Mononuclear cell (primary cell): Measurements from ENCODE around the gene BICDL1. TPM values are rescaled to one million over a fixed set of nuclear protein-coding genes. Genes with fewer than 3 reads are reported as not detected.

Experiments
- H3K27me3 ChIP-seq: 2 replicates; pipeline ENCODE4 v1.6.0; 2011; ENCODE audit warnings: low read length, control low read depth; ENCODE audit not compliant: insufficient read depth
- H3K4me1 ChIP-seq: 2 replicates; pipeline ENCODE4 v1.5.1; 2011; ENCODE audit warnings: mild to moderate bottlenecking, low read length, control low read depth; ENCODE audit not compliant: insufficient read depth
- H3K4me3 ChIP-seq: 2 replicates; pipeline ENCODE4 v1.5.1; 2011; ENCODE audit warnings: mild to moderate bottlenecking, low read length, moderate library complexity
- H3K9me3 ChIP-seq: 2 replicates; pipeline ENCODE4 v1.5.1; 2011; ENCODE audit warnings: low read depth, mild to moderate bottlenecking, control low read depth, low read length
- total RNA-seq: library from RNA; depleted of rRNA; stranded (reverse); fragments of >200 nt; gene quantifications from one replicate; pipeline ENCODE4 v1.2.3, GENCODE V29; 2012

The BICDL1 gene
- total RNA-seq, 1 donor = 60.9 TPM

DNA sequence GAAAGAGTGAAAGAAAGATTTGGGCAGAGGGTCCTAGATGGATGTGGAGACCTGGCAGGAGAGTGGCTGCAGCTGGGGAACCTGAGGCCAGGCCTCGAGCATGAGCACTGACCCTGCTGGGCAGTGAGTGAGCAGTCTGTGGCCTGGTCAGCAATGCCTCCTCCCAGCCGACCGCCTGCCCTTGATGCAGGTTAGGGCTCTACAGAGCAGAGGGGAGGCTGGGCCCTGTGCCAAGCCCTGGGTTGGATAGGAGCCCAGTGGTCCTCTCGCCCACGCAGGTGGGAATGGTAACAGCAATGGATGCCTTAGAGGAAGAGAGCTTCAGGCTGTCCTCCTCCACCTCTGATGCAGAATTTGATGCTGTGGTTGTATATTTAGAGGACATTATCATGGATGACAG, 67.7 kb downstream of the BICDL1 start:
- Histone ChIP-seq H3K27me3 (no peaks in the 10 kb centered on the region), H3K9me3 (no peaks in the 10 kb centered on the region), H3K4me3 (no peak overlapping the region), H3K4me1 (no peaks in the 10 kb centered on the region)

DNA sequence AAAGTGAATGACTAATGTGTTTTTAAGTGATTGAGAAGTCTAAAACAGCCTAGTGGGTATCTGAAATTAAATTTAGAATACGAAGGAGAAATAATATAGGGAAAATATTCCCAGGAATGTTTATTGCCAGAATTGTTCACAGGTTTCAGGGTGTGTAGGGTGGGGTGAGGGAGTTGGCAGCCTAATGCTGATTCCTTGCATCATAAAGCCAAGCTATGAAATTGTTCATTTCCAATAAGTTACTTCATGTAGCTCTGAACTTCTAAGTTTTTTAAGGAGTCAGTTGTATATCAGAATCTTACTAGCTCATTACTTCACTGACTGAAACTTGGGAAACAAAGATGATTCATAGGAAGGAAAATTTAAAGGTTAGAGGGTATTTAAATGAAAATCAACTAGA, 71.2 kb downstream of the BICDL1 start:
- no peaks in the 10 kb centered on the region for H3K27me3 ChIP-seq
- no peak overlapping the region for H3K4me3 ChIP-seq
- H3K9me3 ChIP-seq = no peaks in the 10 kb centered on the region
- H3K4me1 ChIP-seq = no peaks in the 10 kb centered on the region

DNA sequence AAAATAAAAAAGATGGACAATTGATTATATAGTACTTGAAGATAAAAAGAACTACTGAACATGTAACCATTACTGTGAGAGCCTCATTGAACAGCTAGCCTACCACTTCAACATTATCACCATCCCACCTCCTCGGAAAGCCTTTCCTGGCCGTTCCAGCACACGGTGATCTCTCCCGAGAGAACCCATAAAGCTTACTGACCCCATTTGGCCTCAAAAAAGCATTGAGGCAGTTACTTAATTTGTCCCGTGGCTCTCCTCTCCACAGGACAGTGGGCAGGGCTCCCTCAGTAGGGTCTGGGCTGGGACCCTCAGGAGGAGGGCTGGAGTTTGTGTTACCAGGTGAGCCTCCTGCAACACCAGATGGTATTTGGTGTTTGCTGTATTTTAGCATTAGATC, 71.7 kb downstream of the BICDL1 start:
- H3K9me3 ChIP-seq = no peaks in the 10 kb centered on the region
- no peaks in the 10 kb centered on the region for H3K4me1 ChIP-seq
- no peak overlapping the region for H3K4me3 ChIP-seq
- no peaks in the 10 kb centered on the region for H3K27me3 ChIP-seq

DNA sequence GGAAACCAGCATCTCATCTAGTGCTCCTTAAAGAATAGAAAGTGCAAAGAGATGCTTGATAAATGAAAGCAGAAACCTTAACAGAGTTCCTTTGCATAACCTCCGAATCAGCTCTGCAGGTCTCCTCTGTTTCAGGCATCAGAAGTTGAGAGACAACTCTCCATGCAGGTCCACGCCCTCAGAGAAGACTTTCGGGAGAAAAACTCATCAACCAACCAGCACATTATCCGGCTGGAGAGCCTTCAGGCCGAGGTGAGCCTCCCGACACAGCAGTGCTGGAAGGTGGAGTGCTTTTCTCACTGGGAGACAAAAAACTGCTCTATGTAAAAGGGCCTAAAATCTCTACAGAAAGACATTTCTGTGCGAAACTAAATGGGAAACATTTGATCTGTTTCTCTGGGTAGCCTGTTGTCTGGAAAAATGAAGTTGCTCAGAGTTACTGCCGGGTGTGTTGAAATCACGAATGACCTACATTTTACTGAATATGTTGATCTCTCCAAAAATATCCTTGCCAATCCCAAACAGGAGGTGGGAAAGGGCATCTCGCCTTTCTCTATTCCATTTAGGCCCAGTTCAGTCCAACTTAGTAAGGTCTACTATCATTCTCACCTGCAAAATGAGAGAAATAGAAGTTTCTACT, 72.7 kb downstream of the BICDL1 start:
- Histone ChIP-seq H3K4me1 (no peaks in the 10 kb centered on the region), H3K27me3 (no peaks in the 10 kb centered on the region), H3K9me3 (no peaks in the 10 kb centered on the region), H3K4me3 (no peak overlapping the region)

DNA sequence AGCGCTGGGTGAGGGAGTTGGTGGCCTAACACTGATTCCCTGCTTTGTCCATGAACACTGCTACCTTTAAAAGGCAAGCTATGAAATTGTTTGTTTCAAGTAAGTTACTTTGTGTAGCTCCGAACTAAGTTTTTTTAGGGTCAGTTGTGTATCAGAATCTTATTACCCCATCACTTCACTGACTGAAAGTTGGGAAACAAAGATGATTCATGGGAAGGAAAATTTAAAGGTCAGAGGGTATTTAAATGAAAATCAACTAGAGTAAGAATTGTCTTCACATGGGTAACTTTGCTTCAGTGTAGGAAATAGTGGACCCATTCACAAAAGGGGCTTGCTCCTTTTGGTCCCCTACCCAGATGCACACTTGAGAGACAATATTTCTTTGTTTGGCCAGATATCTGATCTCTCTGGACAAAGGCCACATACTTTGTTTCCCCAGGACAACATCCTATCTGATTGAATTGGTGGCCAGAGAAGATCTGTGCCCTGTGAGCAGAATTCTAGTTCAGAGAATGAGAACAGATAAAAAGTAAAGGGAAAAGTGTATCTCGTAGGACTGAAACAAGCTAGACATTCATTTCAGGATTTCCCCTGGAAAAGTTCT, 74.0 kb downstream of the BICDL1 start:
- H3K9me3 ChIP-seq = no peaks in the 10 kb centered on the region
- H3K27me3 ChIP-seq = no peaks in the 10 kb centered on the region
- no peak overlapping the region for H3K4me3 ChIP-seq
- H3K4me1 ChIP-seq = no peaks in the 10 kb centered on the region

DNA sequence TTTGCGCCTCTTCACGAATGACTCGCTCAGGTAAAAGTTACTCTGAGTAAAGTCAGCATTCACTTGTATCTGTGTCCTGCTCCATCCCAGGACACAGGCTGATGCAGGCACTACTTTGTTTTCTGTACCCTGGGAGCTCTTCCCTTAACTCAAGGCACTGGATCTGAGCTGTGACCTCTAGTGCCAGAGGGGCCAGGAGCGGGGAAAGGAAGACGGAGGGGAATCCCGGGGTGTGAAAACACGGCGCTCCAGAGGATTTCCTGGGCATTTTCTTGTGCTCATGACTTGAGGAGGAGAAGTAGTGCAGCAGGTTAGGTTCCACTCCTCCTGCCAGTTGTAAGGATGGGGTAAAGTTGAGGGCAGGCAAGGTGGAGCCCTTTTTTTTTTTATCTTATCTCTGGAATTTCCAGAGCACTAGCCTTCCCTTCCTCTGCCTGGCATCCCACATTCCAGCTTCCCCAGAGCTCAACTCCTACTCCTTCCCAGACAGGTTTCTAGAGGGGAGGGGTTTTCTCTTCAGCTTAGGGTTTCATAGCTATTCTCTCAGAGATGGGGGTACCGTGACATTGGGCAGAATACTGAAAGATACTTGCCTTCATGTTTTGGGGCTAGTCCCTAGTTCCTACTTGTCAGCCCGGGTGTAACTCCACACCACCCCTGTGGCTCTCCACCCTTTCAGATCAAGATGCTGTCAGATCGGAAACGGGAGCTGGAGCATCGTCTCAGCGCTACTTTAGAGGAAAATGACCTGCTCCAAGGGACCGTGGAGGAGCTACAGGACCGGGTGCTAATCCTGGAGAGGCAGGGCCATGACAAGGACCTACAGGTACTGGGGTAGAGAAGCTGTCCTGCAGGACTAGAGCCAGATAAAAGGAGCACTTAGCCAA, 75.3 kb downstream of the BICDL1 start:
- H3K4me1 ChIP-seq = no peaks in the 10 kb centered on the region
- H3K27me3 ChIP-seq = no peaks in the 10 kb centered on the region
- no peaks in the 10 kb centered on the region for H3K9me3 ChIP-seq
- H3K4me3 ChIP-seq = no peak overlapping the region

DNA sequence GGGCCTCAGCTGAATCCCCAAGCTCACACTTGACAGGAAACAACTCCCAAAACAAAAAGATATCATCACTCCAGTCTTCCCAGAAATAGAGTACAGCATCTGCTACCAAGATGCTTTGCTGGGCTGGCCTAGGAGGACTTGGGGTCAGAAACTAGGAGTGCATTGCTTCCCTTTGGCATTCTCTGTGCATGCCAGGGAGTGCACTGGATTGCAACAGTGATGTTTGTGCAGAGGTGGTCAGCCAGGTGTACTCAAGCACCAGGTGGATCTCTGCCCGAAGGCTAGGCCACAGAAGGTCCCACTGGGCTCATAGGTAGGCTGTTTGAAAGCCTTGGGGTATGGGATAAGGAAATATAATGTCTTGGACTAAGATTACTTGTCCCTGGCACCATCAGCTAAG, 76.4 kb downstream of the BICDL1 start:
- H3K27me3 ChIP-seq = no peaks in the 10 kb centered on the region
- no peaks in the 10 kb centered on the region for H3K9me3 ChIP-seq
- no peak overlapping the region for H3K4me3 ChIP-seq
- no peaks in the 10 kb centered on the region for H3K4me1 ChIP-seq

DNA sequence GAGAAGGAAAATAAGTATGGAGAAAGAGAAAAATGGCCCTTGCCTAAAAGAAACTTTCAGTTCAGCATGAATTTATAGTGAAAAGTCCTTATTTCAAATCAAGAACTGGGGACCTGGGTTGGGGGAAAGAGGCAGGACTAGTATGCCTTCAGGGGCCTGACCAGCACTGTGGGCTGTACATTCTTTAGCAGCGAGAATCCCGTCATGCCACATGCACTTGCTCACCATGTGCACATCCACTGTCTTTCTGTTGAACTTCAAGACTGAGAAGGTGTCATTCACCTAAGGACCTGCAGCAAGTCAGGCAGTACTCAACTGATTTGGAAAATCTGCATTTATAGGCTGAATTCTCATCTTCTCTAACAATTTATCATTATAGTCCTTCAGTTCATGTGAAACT, 77.3 kb downstream of the BICDL1 start:
- Histone ChIP-seq H3K4me3 (no peak overlapping the region), H3K4me1 (no peaks in the 10 kb centered on the region), H3K27me3 (no peaks in the 10 kb centered on the region), H3K9me3 (no peaks in the 10 kb centered on the region)

DNA sequence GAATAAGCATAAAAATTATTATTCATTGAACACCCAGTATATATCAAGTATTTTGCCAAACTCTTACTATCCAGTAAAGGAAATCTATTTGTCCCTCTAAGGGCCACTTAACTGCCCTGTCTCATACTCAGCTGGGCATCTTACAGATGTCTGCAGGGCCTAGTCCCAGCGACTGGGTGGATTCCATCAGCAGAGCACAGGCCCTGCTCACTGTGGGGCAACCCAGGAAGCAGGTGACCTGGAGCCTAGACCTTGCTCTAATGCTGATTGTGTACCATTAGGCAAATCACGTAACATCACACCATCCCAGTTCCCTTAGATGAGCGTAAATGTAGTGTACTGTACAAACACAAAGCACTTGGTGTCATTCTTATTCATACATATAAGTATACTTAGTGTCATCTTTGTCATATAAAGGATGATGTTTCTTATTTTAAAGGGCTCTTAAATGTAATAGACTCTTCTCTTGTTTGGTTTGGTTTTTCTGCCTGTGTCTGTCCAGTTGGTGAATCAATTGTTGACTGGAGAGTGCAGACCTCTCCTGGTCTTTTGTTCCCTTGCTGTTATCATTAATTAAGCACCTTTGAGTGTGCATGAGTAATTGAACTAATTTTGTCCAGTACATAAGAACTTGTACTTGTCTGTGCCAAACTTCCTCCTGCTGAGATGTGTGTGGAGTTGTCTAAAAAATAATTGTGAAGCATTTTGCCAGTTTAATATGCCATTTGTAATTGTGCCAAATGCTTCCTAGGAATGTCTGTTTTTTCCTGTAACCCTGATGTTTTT, 78.2 kb downstream of the BICDL1 start:
- H3K4me1 ChIP-seq = no peaks in the 10 kb centered on the region
- no peaks in the 10 kb centered on the region for H3K9me3 ChIP-seq
- no peaks in the 10 kb centered on the region for H3K27me3 ChIP-seq
- H3K4me3 ChIP-seq = no peak overlapping the region

DNA sequence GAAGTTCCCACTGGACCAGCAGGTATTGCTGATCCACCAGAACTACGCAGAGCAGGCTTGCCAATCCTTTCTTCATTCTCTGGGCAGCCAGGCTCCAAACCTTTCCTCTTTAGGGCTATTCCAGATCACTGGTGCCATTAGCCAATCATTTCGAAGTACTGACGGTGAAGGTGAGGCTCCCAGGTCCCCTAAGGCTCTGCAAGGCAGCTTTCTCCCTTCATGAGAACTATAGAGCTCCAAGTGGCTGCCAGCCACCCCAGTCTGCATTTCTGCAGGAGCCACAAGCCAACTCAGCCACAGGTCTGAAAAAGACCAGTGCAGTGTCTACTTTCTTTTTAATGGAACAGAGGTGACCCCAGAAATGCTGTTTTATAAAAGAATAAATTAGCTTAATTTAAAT, 78.9 kb downstream of the BICDL1 start:
- H3K9me3 ChIP-seq = no peaks in the 10 kb centered on the region
- H3K4me3 ChIP-seq = no peak overlapping the region
- H3K4me1 ChIP-seq = no peaks in the 10 kb centered on the region
- no peaks in the 10 kb centered on the region for H3K27me3 ChIP-seq

DNA sequence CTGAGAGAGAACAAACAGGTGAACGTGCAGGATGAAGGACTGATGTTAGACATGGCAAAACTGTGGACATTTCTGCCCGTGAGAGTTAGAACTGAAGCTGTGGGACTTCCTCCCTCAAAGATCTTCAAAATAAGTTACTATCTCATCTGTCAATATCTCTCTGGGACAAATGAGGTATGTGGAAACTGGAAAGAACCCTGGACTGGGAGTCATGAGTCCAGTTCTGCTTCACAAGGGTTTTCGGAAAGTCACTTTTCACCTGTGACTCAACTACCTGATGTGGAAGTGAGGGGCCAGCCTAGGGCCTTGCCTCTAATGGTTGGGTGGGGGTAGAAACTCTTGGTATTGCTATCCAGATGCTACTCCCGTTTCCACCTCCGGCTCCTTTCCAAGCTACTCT, 80.2 kb downstream of the BICDL1 start:
- Histone ChIP-seq H3K27me3 (no peaks in the 10 kb centered on the region), H3K4me3 (no peak overlapping the region), H3K4me1 (no peaks in the 10 kb centered on the region), H3K9me3 (no peaks in the 10 kb centered on the region)

DNA sequence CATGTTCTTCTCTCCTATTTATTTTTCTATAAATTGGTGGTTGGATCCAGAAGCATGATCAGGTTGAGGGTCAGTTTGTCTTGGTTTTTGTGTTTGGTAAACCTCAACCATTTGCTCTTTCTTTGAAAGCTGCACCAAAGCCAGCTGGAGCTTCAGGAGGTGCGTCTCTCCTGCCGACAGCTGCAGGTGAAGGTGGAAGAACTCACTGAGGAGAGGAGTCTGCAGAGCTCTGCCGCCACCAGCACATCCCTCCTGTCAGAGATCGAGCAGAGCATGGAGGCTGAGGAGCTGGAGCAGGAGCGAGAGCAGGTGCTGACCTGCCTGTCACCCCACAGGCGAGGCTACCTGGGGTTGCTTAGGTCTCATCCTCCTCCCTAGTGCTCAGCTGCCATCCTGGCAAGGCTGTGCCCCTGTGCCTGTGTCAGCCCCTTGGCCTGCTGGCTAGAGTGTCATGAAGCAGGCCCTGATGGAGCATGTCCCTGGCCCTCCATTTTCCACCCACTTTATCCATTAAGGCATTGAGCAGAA, 82.5 kb downstream of the BICDL1 start:
- H3K9me3 ChIP-seq = no peaks in the 10 kb centered on the region
- no peaks in the 10 kb centered on the region for H3K27me3 ChIP-seq
- H3K4me3 ChIP-seq = no peak overlapping the region
- H3K4me1 ChIP-seq = peaks cover 12% of the 10 kb centered on the region

DNA sequence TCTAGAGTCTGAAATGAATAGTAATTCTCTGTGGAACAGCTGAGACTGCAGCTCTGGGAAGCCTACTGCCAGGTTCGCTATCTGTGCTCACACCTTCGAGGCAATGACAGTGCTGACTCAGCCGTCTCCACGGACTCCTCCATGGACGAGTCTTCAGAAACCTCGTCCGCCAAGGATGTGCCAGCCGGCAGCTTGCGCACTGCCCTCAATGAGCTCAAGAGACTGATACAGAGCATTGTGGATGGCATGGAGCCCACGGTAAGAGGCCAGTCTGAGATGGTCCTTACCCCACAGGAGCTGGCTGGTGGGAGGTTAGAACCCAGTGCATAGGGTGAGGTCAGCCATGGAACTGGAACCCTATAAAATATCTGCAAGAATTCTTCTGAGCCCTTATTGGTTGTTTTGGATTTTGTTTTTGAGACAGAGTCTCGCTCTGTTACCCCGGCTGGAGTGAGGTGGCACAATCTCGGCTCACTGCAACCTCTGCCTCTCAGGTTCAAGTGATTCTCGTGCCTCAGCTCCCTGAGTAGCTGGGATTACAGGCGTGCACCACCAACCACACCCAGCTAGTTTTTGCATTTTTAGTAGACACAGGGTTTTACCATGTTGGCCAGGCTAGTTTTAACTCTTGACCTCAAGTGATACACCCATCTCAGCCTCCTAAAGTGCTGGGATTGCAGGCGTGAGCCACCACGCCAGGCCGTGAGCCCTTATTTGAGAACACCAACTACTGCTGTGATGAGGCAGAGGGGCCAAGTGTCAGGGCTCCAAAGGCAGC, 83.6 kb downstream of the BICDL1 start:
- no peaks in the 10 kb centered on the region for H3K27me3 ChIP-seq
- H3K4me3 ChIP-seq = no peak overlapping the region
- no peaks in the 10 kb centered on the region for H3K9me3 ChIP-seq
- H3K4me1 ChIP-seq = peaks cover 12% of the 10 kb centered on the region

DNA sequence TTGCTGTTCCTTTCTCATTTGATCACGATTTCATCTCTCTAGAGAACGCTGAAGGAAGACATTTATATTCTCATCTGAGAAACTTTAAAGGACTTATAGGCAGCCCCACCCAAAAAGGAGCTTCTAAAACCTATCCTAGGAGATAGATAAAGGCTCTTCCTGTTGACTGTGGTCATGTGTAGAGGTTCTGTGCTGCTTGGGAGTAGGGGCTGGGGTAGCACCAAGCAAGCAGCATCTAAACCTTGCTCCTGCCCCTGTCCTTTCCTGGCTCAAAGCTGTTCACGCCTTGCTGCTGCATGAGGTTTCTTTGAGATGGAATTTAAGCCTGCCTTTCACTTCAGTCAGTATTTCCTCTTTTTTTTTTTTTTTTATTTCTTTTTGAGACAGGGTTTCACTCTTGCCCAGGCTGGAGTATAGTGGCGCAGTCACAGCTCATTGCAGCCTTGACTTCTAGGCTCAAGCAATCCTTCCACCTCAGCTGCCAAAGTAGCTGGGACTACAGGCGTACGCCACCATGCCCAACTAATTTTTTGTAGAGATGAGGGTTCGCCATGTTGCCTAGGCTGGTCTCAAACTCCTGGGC, 86.1 kb downstream of the BICDL1 start:
- Histone ChIP-seq H3K27me3 (no peaks in the 10 kb centered on the region), H3K4me3 (no peak overlapping the region), H3K9me3 (no peaks in the 10 kb centered on the region), H3K4me1 (peaks cover 12% of the 10 kb centered on the region)
